ENCODE data around the gene DIAPH2. TPM values are rescaled to one million over a fixed set of nuclear protein-coding genes. Genes with fewer than 3 reads are reported as not detected.

DIAPH2 gene
- total and polyA plus RNA-seq, 12 donors, result 1.8 to 13.6 (median 10.1) TPM

- no peak overlapping the region for H3K27ac ChIP-seq
- ATAC-seq (no peak), DNase-seq (no peak)
- intact Hi-C loops (cut with DNase I), result no loop called here
- H3K9me3 ChIP-seq, result no peaks in the 10 kb centered on the region
- no peaks in the 10 kb centered on the region for H3K4me1 ChIP-seq
- H3K36me3 ChIP-seq, result no peaks in the 10 kb centered on the region
- no peak for TF ChIP-seq CTCF (IDR thresholded peaks at IDR 0.05)
- H3K4me3 ChIP-seq, result no peak overlapping the region
- no peaks in the 10 kb centered on the region for H3K27me3 ChIP-seq
- 72 to 77% methylated on average over 2 of the region's 2 CpGs for WGBS, 2 donors
Observed at GRCh38 chrX:97016106-97016505, 331.5 kb downstream of the DIAPH2 start.

GRCh38 chrX:97021680-97022079 lies 337.0 kb downstream of the DIAPH2 start:
- H3K9me3 ChIP-seq, result no peaks in the 10 kb centered on the region
- ATAC-seq, result no peak
- intact Hi-C loops (cut with DNase I), result loop anchor here in 1 of 10 donors (10.0 kb wide), 1 partner anchor 663 kb away; no protein-coding TSS in a partner anchor
- H3K27me3 ChIP-seq, result peaks cover 0 to 4% (median 0%) of the 10 kb centered on the region in 7 donors
- DNase-seq, result no peak
- H3K27ac ChIP-seq, result no peak overlapping the region
- 61 to 72% methylated on average over 3 of the region's 3 CpGs for WGBS, 2 donors
- no peak overlapping the region for H3K4me3 ChIP-seq
- TF ChIP-seq CTCF (IDR thresholded peaks at IDR 0.05), result no peak
- H3K4me1 ChIP-seq, result no peaks in the 10 kb centered on the region
- no peaks in the 10 kb centered on the region for H3K36me3 ChIP-seq

- H3K27ac ChIP-seq, result no peak overlapping the region
- ATAC-seq (no peak), DNase-seq (no peak)
- 32 to 36% methylated on average over 2 of the region's 2 CpGs for WGBS, 2 donors
- H3K36me3 ChIP-seq, result no peaks in the 10 kb centered on the region
- H3K4me3 ChIP-seq, result no peak overlapping the region
- intact Hi-C loops (cut with DNase I), result loop anchor here in 1 of 10 donors (10.0 kb wide), 1 partner anchor 658 kb away; no protein-coding TSS in a partner anchor
- H3K27me3 ChIP-seq, result peaks cover 0 to 4% (median 0%) of the 10 kb centered on the region in 7 donors
- no peaks in the 10 kb centered on the region for H3K4me1 ChIP-seq
- no peaks in the 10 kb centered on the region for H3K9me3 ChIP-seq
- TF ChIP-seq CTCF (IDR thresholded peaks at IDR 0.05), result peak in 4 of 9 donors; percentile 9 to 18 (median 16)
Observed at GRCh38 chrX:97026406-97026805, 341.8 kb downstream of the DIAPH2 start.

- peaks cover 0 to 4% (median 0%) of the 10 kb centered on the region in 7 donors for H3K27me3 ChIP-seq
- no peaks in the 10 kb centered on the region for H3K36me3 ChIP-seq
- 64 to 79% methylated on average over 6 of the region's 6 CpGs for whole genome bisulfite sequencing, 2 donors
- ATAC-seq (no peak), DNase-seq (no peak)
- H3K9me3 ChIP-seq, result no peaks in the 10 kb centered on the region
- intact Hi-C loops (cut with DNase I), result loop anchor here in 1 of 10 donors (10.0 kb wide), 1 partner anchor 657 kb away; no protein-coding TSS in a partner anchor
- no peak overlapping the region for H3K4me3 ChIP-seq
- H3K27ac ChIP-seq, result no peak overlapping the region
- no peak for TF ChIP-seq CTCF (IDR thresholded peaks at IDR 0.05)
- H3K4me1 ChIP-seq, result no peaks in the 10 kb centered on the region
Observed at GRCh38 chrX:97027384-97027922, 342.8 kb downstream of the DIAPH2 start.

Data from heart right ventricle (tissue), 16 donors.